NCI-H226 (cell line): ENCODE data around the gene SSTR5.

Experiments used
- DNase-seq: peaks from one replicate; pipeline ENCODE4 v3.0.0-alpha.2; 2015

The SSTR5 gene

DNA sequence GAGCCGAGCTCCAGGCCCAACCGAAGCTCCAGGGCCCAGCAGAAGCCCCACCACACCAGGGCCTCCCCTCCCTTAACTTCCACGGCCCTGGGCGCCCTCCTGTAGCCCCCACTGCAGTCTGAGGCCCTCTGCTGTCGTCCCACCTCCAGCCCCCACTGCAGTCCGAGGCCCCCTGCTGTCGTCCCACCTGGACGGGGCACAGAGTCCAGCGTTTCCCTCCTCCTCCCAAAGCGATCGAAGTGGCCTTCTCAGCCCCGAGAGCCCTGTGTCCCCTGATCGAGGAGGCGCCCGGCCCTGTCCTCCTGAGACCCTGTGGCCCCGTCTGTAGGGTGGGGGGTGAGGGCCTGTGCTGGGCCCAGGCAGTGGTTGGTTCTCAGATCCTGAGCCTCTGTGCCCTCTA, 54.6 kb downstream of the SSTR5 start:
- DNase-seq = no peak

DNA sequence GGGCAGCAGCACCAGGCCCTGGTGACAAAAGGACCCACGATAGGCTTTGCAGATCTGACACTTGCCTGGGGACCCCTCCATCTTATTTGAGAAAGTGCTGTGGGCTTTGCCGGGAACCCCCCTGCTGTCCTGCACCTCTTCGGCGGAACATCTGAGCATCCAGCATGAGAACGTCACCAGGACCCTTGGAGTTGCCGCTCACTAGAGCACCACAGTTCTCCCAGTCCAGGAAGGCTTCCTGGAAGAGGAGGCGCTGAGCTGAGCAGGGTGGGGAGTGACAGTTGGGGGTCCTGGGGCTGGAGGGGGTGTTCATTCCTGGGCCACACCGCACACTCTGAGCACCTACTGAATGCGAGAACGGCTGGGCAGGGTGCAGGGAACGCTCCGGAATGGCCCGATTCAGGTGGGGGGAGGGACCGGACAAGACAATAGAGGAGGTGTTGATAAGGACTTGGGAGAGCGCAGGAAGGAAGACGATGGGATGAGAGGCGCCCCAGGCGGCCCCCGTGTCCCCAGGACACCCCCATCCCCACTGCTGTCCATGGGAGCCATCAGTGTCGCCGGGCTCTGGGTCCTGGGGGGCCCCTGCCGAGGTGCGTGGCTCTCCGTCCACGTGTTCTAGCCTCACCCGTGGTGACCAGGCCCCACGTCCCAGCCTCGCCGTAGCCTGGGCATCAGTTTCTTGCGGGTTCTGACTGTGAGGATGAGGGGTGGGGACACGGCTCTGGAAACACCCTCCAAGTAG, 55.6 kb downstream of the SSTR5 start:
- no peak for DNase-seq

DNA sequence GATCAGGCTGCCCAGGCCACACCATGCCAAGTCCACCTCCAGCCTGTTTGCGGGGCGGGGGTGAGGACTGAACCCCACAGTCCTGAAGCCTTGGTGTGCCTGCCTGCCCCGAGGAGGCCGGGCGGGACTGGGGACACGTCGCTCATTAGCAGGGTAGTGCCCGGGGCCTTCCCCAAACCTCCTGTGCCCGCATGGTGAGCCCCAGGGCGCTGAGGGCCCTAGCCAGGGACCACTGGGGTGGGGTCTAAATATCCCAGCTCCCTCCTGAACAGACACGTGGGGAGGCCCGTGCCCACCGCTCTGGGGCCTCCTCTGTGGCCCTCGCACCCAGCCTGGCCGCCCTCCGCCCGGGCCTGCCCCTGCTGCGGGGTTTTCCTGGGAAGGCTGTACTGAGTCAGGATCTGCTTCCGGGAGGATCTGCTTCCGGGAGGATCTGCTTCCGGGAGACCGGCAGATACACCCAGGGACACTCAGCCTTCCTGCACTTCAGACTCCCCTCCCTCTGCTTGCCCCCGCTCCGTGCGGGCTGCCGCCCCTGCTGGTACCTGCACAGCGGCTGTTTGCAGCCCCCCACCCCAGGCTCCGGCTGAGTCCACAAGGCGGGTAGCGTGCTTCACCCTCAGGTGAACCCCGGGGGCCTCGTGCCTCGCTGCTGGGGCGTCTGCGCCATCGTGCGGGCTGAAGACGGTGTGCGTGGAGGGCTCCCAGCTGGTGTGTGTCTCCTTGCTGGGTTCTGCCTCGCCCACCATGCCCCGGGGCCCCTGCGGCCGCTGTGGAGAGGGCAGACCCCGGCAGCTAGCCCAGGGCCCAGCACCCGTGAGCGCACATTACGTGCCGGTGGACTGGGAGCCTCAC, 56.8 kb downstream of the SSTR5 start:
- DNase-seq = no peak

DNA sequence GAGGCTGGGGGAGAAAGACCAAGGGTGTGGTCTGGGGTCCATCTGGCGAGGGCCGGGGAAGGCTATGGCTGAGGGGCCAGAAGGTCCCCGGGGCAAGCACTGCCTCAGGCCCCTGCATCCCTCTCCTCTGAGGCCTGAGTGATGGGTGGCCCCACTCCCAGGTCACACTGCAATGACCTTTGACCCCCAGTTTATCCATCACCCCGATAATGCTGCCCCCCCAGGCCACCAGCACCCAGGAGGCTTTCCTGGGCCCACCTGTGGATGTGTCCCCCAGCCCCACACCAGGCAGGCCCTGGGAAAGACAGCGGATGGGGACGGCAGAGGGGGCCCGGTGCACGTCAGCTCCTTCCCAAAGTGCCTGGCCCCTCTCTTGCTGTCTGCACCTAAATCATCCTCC, 57.8 kb downstream of the SSTR5 start:
- DNase-seq = no peak
